GM12864 (cell line): ENCODE data around the gene KRTAP4-8.
"Not testable (repeated sequence)": the region's sequence is repeated elsewhere in the genome, so short reads cannot be mapped to it uniquely, and the experiment has no call there.

Source experiments
- DNase-seq: peaks from one replicate; pipeline ENCODE4 v3.0.0-alpha.2; 2011; ENCODE audit warnings: low read depth
- H3K4me3 ChIP-seq: 2 replicates; pipeline ENCODE4 v1.5.1; 2011; ENCODE audit warnings: mild to moderate bottlenecking, low read depth, low read length, control low read depth
- TF ChIP-seq, protein P1 (sequence below): IDR thresholded peaks from 2 replicates; pipeline ENCODE4 v1.5.1; 2011; ENCODE audit warnings: low read depth, mild to moderate bottlenecking, moderate library complexity, low read length, control low read depth, inconsistent platforms; ENCODE audit errors: missing control alignments

KRTAP4-8 gene

DNA sequence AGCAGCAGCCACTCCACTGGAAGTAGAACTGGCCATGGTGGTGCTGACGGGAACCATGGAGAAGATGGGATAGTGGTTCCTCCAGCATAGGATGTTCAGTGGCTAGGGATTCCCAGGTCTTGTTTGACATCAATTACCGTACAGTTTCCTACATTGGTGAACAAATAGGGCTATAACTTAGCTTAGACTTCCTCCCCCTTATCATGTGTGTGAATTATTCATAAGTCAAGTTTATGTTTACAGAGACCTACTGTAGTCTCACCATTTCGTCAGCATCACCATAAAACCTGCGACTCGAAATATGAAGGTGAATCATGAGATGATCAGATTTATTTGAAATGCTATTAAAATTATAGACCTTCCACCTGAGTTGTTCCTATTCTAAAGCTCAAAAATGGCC, 39.2 kb downstream of the KRTAP4-8 start:
- TF ChIP-seq, protein P1, sequence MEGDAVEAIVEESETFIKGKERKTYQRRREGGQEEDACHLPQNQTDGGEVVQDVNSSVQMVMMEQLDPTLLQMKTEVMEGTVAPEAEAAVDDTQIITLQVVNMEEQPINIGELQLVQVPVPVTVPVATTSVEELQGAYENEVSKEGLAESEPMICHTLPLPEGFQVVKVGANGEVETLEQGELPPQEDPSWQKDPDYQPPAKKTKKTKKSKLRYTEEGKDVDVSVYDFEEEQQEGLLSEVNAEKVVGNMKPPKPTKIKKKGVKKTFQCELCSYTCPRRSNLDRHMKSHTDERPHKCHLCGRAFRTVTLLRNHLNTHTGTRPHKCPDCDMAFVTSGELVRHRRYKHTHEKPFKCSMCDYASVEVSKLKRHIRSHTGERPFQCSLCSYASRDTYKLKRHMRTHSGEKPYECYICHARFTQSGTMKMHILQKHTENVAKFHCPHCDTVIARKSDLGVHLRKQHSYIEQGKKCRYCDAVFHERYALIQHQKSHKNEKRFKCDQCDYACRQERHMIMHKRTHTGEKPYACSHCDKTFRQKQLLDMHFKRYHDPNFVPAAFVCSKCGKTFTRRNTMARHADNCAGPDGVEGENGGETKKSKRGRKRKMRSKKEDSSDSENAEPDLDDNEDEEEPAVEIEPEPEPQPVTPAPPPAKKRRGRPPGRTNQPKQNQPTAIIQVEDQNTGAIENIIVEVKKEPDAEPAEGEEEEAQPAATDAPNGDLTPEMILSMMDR, result no peak
- no peak for DNase-seq
- H3K4me3 ChIP-seq, result no peak overlapping the region

GRCh38 chr17:41057547-41057946, 40.4 kb downstream of the KRTAP4-8 start:
- no peak for DNase-seq
- TF ChIP-seq, protein P1, result no peak
- H3K4me3 ChIP-seq, result no peak overlapping the region

GRCh38 chr17:41055130-41055529, 42.8 kb downstream of the KRTAP4-8 start, which contains the start of gene KRTAP2-2:
Gene KRTAP2-2 (minus strand): TSS chr17:41055230. CDS start chr17:41055211, 19 bp downstream.
- H3K4me3 ChIP-seq, DNase-seq: not testable (repeated sequence)

GRCh38 chr17:41054556-41054955, 43.4 kb downstream of the KRTAP4-8 start:
- DNase-seq, H3K4me3 ChIP-seq: not testable (repeated sequence)

DNA sequence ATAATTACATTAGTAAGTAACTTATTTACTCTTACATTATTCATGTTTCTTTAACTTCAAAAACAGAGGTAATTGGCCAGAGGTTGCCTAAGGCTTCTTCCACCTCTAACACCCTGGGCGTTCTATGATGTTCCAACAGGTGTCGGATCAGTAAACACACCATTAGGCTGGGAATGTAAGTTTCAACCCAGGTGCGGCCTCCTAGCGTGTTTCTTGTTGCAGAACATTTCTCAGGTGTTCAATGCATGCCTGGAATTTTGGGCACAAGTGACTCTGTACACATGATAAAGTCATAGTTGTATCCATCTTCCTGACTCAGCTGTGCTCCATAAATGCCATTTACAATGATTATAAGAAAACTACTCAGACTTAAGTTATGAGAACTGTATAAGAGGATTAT, 43.9 kb downstream of the KRTAP4-8 start:
- TF ChIP-seq, protein P1, result no peak
- no peak for DNase-seq
- no peak overlapping the region for H3K4me3 ChIP-seq

DNA sequence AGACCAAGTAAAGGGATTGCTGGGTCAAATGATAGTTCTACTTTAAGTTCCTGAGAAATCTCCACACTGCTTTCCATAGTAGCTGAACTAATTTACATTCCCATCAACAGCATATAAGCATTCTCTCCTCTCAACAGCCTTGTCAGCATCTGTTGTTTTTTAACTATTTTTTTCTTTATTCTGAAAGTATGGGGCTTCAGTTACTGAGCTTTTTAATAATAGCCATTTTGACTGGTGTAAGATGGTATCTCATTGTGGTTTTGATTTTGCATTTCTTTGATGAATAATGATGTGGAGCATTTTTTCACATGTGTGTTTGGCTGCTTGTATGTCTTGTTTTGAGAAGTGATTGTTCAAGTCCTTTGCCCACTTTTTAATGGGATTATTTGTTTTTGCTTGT, 45.4 kb downstream of the KRTAP4-8 start:
- DNase-seq, result no peak
- TF ChIP-seq, protein P1, result no peak
- H3K4me3 ChIP-seq, result no peak overlapping the region

DNA sequence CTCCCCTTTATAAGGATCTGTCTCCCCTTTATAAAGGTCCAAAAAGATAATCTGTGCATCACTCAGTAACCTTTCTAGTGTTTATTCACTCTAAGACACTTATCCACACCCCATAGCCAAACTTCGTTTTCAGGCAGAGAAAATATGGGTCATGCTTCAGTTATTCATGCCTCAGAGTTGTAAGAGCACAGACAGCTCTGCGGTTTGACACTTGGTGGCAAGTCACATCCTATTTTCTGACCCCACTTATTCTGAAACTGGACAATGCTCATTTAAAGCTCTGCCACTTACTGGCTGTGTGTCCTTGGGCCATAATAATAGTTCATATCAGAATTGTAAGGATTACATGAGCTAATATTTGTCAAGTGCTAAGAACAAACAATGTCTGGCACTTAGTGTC, 48.8 kb downstream of the KRTAP4-8 start:
- no peak overlapping the region for H3K4me3 ChIP-seq
- no peak for DNase-seq
- TF ChIP-seq, protein P1, result no peak

GRCh38 chr17:41048441-41048840, 49.5 kb downstream of the KRTAP4-8 start:
- no peak for DNase-seq
- H3K4me3 ChIP-seq, result no peak overlapping the region
- TF ChIP-seq, protein P1, result no peak
